Spleen (tissue), 7 donors: ENCODE data around the gene GRHL3.

Experiments
- CTCF ChIP-seq, 11 experiments: fragments of 200-600 bp in 7 of 11; fragments of 450-650 bp in 4 of 11; sonication (generic) in 4 of 11; IDR thresholded peaks in 8 of 11; conservative IDR thresholded peaks in 3 of 11; 1 replicate in 7 of 11; 2 replicates in 4 of 11; pipeline versions ENCODE4 v1.4.0 to v1.8.0; 2016 to 2021; ENCODE audit warnings: antibody characterized with exemption in 11 of 11, inconsistent platforms in 4 of 11, mild to moderate bottlenecking in 1 of 11
- POLR2A ChIP-seq, 3 donors: fragments of 450-650 bp; IDR thresholded peaks; one replicate each; pipeline ENCODE4 v1.5.1; 2017; ENCODE audit warnings: antibody characterized with exemption in 3 of 3, mild to moderate bottlenecking in 1 of 3
- donor health status: DM: no; HTN: no; CAD: no; lungs with moderate emphysema.
- donor health status: DM: no; HTN: no; CAD: no.
- donor health status: DM: no; HTN: no; CAD: no.

- TF ChIP-seq POLR2A (IDR thresholded peaks at IDR 0.05) (no peak), CTCF (IDR thresholded peaks at IDR 0.05 in 8 of 11, conservative IDR thresholded peaks at IDR 0.05 in 3 of 11) (no peak)
Measured at GRCh38 chr1:24319312-24319863, at the start of gene GRHL3.
